KMS-11 (cell line): ENCODE data around the gene PDE10A.

Source experiments
- H2AFZ ChIP-seq: fragments of 200-600 bp; sonication (generic); 2 replicates; pipeline ENCODE4 v1.6.1; 2016; ENCODE audit warnings: antibody characterized with exemption, mixed run types, low read depth
- H3K27ac ChIP-seq: fragments of 200-600 bp; sonication (generic); 2 replicates; pipeline ENCODE4 v1.6.1; 2016; ENCODE audit warnings: mild to moderate bottlenecking, mixed run types
- H3K27me3 ChIP-seq: fragments of 200-600 bp; sonication (generic); 2 replicates; pipeline ENCODE4 v1.6.1; 2017; ENCODE audit warnings: mild to moderate bottlenecking, low read depth, mixed run types, moderate library complexity; ENCODE audit not compliant: insufficient read depth
- H3K36me3 ChIP-seq: fragments of 200-600 bp; sonication (generic); 2 replicates; pipeline ENCODE4 v1.6.1; 2017; ENCODE audit warnings: mild to moderate bottlenecking, mixed run types; ENCODE audit not compliant: insufficient read depth
- H3K4me1 ChIP-seq: fragments of 200-600 bp; sonication (generic); 2 replicates; pipeline ENCODE4 v1.6.1; 2016; ENCODE audit warnings: mild to moderate bottlenecking, low read depth, mixed run types; ENCODE audit not compliant: poor library complexity, severe bottlenecking
- H3K4me2 ChIP-seq: fragments of 200-600 bp; sonication (generic); 2 replicates; pipeline ENCODE4 v1.7.0; 2016; ENCODE audit warnings: mild to moderate bottlenecking, mixed run types
- H3K4me3 ChIP-seq: fragments of 200-600 bp; sonication (generic); IDR thresholded peaks from 2 replicates; pipeline ENCODE4 v1.6.1; 2017; ENCODE audit warnings: low read depth, low read length, mixed read lengths; ENCODE audit not compliant: insufficient read depth
- H3K79me2 ChIP-seq: fragments of 200-600 bp; sonication (generic); 2 replicates; pipeline ENCODE4 v1.6.1; 2016; ENCODE audit warnings: low read depth, mixed run types; ENCODE audit not compliant: insufficient read depth
- H3K9ac ChIP-seq: fragments of 200-600 bp; sonication (generic); 2 replicates; pipeline ENCODE4 v1.6.1; 2016; ENCODE audit warnings: mild to moderate bottlenecking, mixed run types
- H4K20me1 ChIP-seq: fragments of 200-600 bp; sonication (generic); 2 replicates; pipeline ENCODE4 v1.6.1; 2016; ENCODE audit warnings: mild to moderate bottlenecking, mixed run types; ENCODE audit not compliant: insufficient read depth
- CTCF ChIP-seq: fragments of 200-600 bp; sonication (generic); conservative IDR thresholded peaks from 2 replicates; pipeline ENCODE4 v1.6.1; 2017; ENCODE audit warnings: low read depth, mild to moderate bottlenecking, antibody characterized with exemption, low read length, moderate library complexity, mixed read lengths

The PDE10A gene

GRCh38 chr6:165575158-165575549, 87.9 kb downstream of the PDE10A start:
- no peak for TF ChIP-seq CTCF
- Histone ChIP-seq H3K4me3 (no peak overlapping the region), H3K36me3 (no peaks in the 10 kb centered on the region), H4K20me1 (no peaks in the 10 kb centered on the region), H3K4me1 (peaks cover 7% of the 10 kb centered on the region), H3K27ac (no peak overlapping the region), H3K4me2 (no peak overlapping the region), H3K9ac (no peak overlapping the region), H3K27me3 (no peaks in the 10 kb centered on the region), H2AFZ (no peak overlapping the region), H3K79me2 (no peaks in the 10 kb centered on the region)

- no peak overlapping the region for H3K9ac ChIP-seq
- H3K4me3 ChIP-seq: no peak overlapping the region
- no peak overlapping the region for H3K27ac ChIP-seq
- H3K79me2 ChIP-seq: no peaks in the 10 kb centered on the region
- no peaks in the 10 kb centered on the region for H4K20me1 ChIP-seq
- peaks cover 7% of the 10 kb centered on the region for H3K4me1 ChIP-seq
- no peak for TF ChIP-seq CTCF
- no peaks in the 10 kb centered on the region for H3K27me3 ChIP-seq
- no peak overlapping the region for H2AFZ ChIP-seq
- no peak overlapping the region for H3K4me2 ChIP-seq
- H3K36me3 ChIP-seq: no peaks in the 10 kb centered on the region
Observed at GRCh38 chr6:165574220-165575157, 88.6 kb downstream of the PDE10A start.

- no peaks in the 10 kb centered on the region for H3K36me3 ChIP-seq
- no peak overlapping the region for H2AFZ ChIP-seq
- H3K4me2 ChIP-seq: no peak overlapping the region
- no peak overlapping the region for H3K27ac ChIP-seq
- H3K27me3 ChIP-seq: no peaks in the 10 kb centered on the region
- no peaks in the 10 kb centered on the region for H4K20me1 ChIP-seq
- H3K79me2 ChIP-seq: no peaks in the 10 kb centered on the region
- H3K9ac ChIP-seq: no peak overlapping the region
- no peak for TF ChIP-seq CTCF
- no peak overlapping the region for H3K4me3 ChIP-seq
- H3K4me1 ChIP-seq: peaks cover 7% of the 10 kb centered on the region
Observed at GRCh38 chr6:165573671-165574070, 89.4 kb downstream of the PDE10A start.

- Histone ChIP-seq H3K27me3 (no peaks in the 10 kb centered on the region), H3K9ac (no peak overlapping the region), H4K20me1 (no peaks in the 10 kb centered on the region), H3K4me3 (no peak overlapping the region), H3K36me3 (no peaks in the 10 kb centered on the region), H2AFZ (no peak overlapping the region), H3K4me2 (no peak overlapping the region), H3K27ac (no peak overlapping the region), H3K4me1 (peaks cover 10% of the 10 kb centered on the region), H3K79me2 (no peaks in the 10 kb centered on the region)
- TF ChIP-seq CTCF: no peak
Observed at GRCh38 chr6:165571721-165572132, 91.3 kb downstream of the PDE10A start.
